Activated T-helper 1 cell treated with anti-CD3 and anti-CD28 coated beads, Interleukin-12 subunit alpha, Interleukin-12 subunit beta, Interleukin-2, Interleukin-4 antibody, amounts not matched to agents 30 ng/mL and 10 ng/mL and 1 ng/mL, durations not matched to agents 14 hours and 24 hours and 36 hours (primary cell): ENCODE measurements around the gene RIMS1. TPM values are rescaled to one million over a fixed set of nuclear protein-coding genes. Genes with fewer than 3 reads are reported as not detected.

ENCODE experiments used
- DNase-seq: peaks from one replicate; pipeline ENCODE4 v3.0.0; 2021; ENCODE audit warnings: low spot score
- H3K27ac Mint-ChIP-seq: one replicate; pipeline ENCODE4 v1.8.0; 2021; ENCODE audit warnings: mild to moderate bottlenecking, mixed read lengths
- H3K27me3 Mint-ChIP-seq: one replicate; pipeline ENCODE4 v1.8.0; 2022; ENCODE audit warnings: mild to moderate bottlenecking, moderate library complexity, mixed read lengths; ENCODE audit not compliant: insufficient read depth
- H3K36me3 Mint-ChIP-seq: one replicate; pipeline ENCODE4 v1.8.0; 2021; ENCODE audit warnings: low read depth, mixed read lengths
- H3K4me1 Mint-ChIP-seq: one replicate; pipeline ENCODE4 v1.8.0; 2021; ENCODE audit warnings: low read depth, mixed read lengths
- H3K4me3 Mint-ChIP-seq: one replicate; pipeline ENCODE4 v1.8.0; 2021; ENCODE audit warnings: mild to moderate bottlenecking, moderate library complexity, mixed read lengths
- H3K9me3 Mint-ChIP-seq: one replicate; pipeline ENCODE4 v1.8.0; 2021; ENCODE audit warnings: mixed read lengths
- intact Hi-C: fragments of 100-400 bp; cut with micrococcal nuclease; formaldehyde crosslinking; loops from one replicate; pipeline ENCODE4 v1.15.1; 2024
- total RNA-seq: library from RNA; stranded (reverse); gene quantifications from 2 replicates; pipeline ENCODE4 v1.2.3, GENCODE V29; 2022

The RIMS1 gene
- total RNA-seq, 1 donor from 2014 or later: not detected

DNA sequence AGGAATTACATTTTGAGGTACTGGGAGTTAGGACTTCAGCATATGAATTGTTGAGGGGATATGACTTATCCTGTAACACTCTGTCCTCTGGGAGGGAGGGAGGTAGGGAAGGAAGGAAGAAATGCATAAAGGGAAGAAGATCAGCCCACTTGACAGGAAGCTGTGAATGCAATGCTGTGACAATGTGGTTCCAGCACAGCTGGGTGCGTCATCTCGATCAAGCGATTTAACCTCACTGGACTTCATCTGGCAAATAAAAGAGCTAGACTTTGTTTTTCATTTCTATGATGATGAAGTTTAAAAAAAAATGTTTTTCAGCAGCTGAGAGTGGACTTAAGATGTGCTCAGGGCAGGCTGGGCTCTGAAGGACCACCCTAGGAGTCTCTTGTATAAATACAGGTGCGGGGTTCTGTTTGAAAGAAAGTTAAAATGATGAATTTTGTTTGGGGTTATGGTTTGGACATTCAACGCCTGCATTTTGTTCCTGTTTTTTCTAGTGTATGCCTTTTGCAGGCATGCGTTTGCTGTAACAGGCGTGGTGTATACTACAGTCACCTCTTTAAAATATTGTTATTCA, 178.1 kb downstream of the RIMS1 start:
- Mint-ChIP-seq H3K36me3 (no peaks in the 10 kb centered on the region), H3K4me3 (no peak overlapping the region), H3K4me1 (no peaks in the 10 kb centered on the region), H3K27me3 (peaks cover 1% of the 10 kb centered on the region), H3K27ac (no peak overlapping the region), H3K9me3 (no peaks in the 10 kb centered on the region)
- intact Hi-C loops: no loop called here
- DNase-seq: no peak

DNA sequence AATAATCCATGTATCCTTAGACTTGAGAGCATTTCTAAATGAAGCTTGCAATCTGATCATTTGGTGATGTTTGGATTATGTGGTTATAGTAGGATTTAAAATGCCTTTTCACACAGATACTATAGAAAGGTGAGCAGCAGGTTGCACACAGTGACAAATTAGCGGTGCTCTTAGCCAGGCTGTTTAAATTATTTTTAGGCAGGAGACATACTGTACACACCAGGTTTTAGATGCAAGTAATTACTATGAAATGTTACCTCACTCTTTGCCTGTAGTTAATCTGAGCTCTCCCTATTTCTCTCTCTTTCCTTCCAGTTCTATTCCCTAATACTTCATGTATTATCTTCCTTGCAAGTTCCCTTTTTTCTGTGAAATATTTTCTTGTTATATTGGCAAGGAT, 191.7 kb downstream of the RIMS1 start:
- H3K4me1 Mint-ChIP-seq: no peaks in the 10 kb centered on the region
- intact Hi-C loops: no loop called here
- no peak for DNase-seq
- no peak overlapping the region for H3K4me3 Mint-ChIP-seq
- H3K27ac Mint-ChIP-seq: no peak overlapping the region
- H3K27me3 Mint-ChIP-seq: no peaks in the 10 kb centered on the region
- no peaks in the 10 kb centered on the region for H3K36me3 Mint-ChIP-seq
- no peaks in the 10 kb centered on the region for H3K9me3 Mint-ChIP-seq

DNA sequence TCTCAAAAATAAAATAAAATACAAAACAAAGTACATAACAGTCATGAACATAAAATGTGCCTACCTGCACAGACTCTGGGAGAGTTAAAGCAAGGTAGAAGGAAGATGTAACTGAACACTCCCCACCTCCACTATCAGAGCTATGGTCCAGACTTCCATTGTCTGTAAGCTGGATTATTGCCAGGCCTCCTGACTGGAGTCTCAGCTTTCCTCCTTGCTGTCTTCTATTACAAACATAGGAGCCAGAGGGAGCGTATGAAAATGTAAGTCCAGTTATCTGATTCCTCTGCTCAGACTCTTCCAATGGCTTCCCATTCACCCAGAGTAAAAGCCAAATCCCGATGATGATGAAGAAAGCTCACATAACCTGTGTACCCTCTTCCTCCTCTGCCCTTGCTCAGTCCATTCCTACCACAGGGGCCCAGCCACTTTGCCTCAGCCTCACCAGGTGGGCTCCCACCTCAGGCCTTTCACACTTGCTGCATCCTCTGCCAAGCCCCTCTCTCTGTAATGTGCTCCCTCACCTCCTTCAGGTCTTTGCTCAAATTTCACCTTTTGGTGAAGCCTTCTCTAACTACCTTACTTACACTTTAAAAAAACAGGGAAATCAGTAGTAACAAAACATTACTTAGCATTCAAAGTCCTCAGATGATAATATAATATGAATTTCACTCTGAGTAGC, 194.1 kb downstream of the RIMS1 start:
- Mint-ChIP-seq H3K4me1 (no peaks in the 10 kb centered on the region), H3K36me3 (no peaks in the 10 kb centered on the region), H3K27me3 (peaks cover 3% of the 10 kb centered on the region), H3K9me3 (no peaks in the 10 kb centered on the region), H3K27ac (no peak overlapping the region), H3K4me3 (no peak overlapping the region)
- no peak for DNase-seq
- intact Hi-C loops: no loop called here

- no peaks in the 10 kb centered on the region for H3K9me3 Mint-ChIP-seq
- DNase-seq: no peak
- no peaks in the 10 kb centered on the region for H3K4me1 Mint-ChIP-seq
- peaks cover 3% of the 10 kb centered on the region for H3K27me3 Mint-ChIP-seq
- H3K27ac Mint-ChIP-seq: no peak overlapping the region
- H3K36me3 Mint-ChIP-seq: no peaks in the 10 kb centered on the region
- intact Hi-C loops: no loop called here
- no peak overlapping the region for H3K4me3 Mint-ChIP-seq
Observed at GRCh38 chr6:72081871-72082270, 195.5 kb downstream of the RIMS1 start.

GRCh38 chr6:72083976-72084375, 197.6 kb downstream of the RIMS1 start:
- no peak overlapping the region for H3K4me3 Mint-ChIP-seq
- no peak overlapping the region for H3K27ac Mint-ChIP-seq
- peaks cover 3% of the 10 kb centered on the region for H3K27me3 Mint-ChIP-seq
- no peaks in the 10 kb centered on the region for H3K36me3 Mint-ChIP-seq
- intact Hi-C loops: loop anchor here (2.0 kb wide), 1 partner anchor 699 kb away; no protein-coding TSS in a partner anchor
- H3K4me1 Mint-ChIP-seq: no peaks in the 10 kb centered on the region
- no peak for DNase-seq
- H3K9me3 Mint-ChIP-seq: no peaks in the 10 kb centered on the region

DNA sequence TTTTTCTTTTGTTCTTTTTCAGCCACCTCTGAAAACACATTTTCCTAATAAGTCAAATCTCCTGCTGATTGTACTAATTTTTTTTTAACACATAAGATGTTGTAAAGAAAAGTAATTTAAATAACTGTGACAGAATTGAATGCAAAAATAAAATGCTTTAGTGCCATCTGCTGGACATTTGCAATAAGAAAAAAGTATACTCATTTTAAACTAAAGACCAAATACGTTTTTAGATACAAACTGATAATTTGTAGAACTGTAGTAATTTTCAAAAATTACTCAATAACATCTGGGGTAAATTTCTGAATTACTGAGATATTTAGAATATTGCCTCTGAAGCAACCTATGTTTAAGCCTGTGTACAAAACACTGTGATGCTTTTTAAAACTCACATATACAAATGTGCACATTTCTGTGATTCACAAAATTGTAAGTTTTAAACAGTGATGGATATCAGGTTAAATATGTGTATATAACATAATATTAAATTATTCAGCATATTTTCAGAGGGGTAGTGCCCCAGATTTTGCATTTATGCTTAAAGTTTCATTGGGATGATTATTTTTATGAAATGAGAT, 198.7 kb downstream of the RIMS1 start:
- Mint-ChIP-seq H3K27ac (no peak overlapping the region), H3K4me1 (no peaks in the 10 kb centered on the region)

GRCh38 chr6:72094506-72094905, 208.2 kb downstream of the RIMS1 start:
- Mint-ChIP-seq H3K4me1 (no peaks in the 10 kb centered on the region), H3K4me3 (no peak overlapping the region), H3K27me3 (no peaks in the 10 kb centered on the region), H3K36me3 (no peaks in the 10 kb centered on the region), H3K27ac (no peak overlapping the region), H3K9me3 (no peaks in the 10 kb centered on the region)
- intact Hi-C loops: no loop called here
- DNase-seq: no peak

More for the DNA sequence above, 198.7 kb downstream of the RIMS1 start:
- Mint-ChIP-seq H3K27me3 (peaks cover 3% of the 10 kb centered on the region), H3K4me3 (no peak overlapping the region), H3K9me3 (no peaks in the 10 kb centered on the region), H3K36me3 (no peaks in the 10 kb centered on the region)
- no peak for DNase-seq
- intact Hi-C loops: loop anchor here (1.0 to 2.0 kb wide), 2 partner anchors 552 to 700 kb away; no protein-coding TSS in a partner anchor

DNA sequence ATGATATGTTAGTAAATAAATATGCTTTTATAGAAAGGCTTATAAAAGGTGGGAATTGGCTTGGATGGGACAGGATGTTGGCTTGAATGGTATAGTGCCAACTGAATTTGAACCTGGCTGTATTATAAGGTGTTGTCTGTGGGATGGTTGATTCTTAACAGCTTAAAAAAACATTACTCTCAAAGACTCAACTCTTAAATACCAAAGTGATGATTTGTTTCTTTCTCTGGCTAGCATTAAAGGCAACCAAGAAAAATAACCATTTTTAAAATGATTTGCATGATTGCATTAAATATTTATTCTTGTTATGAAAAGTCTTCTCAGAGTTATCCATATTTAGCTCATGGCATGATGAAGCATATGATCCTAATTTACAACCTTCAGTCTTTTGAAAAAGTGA, 216.2 kb downstream of the RIMS1 start:
- intact Hi-C loops: no loop called here
- Mint-ChIP-seq H3K27ac (no peak overlapping the region), H3K36me3 (no peaks in the 10 kb centered on the region)

DNA sequence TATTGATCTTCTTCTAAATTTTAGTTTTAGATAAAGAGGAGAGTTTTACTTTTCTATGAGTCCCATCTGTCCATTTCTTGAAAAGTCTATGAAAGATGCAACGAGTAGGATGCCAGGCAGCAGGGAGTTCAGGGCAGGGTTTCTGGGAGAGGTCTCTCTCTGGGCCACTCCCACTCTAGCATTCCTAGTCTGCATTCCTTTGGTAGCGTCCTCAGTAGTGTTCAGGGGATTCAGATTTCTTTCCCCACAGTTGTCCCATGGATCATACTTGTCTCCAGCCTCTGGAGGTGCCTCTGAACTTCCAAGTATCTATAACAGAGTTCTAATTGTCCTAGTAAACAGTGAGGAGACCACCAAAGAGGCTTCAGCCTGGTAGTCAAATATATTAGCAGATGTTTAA, 225.3 kb downstream of the RIMS1 start:
- intact Hi-C loops: no loop called here
- Mint-ChIP-seq H3K4me3 (no peak overlapping the region), H3K27me3 (no peaks in the 10 kb centered on the region), H3K9me3 (no peaks in the 10 kb centered on the region), H3K27ac (no peak overlapping the region), H3K4me1 (no peaks in the 10 kb centered on the region), H3K36me3 (no peaks in the 10 kb centered on the region)
- DNase-seq: no peak

More for the DNA sequence above, 216.2 kb downstream of the RIMS1 start:
- Mint-ChIP-seq H3K9me3 (no peaks in the 10 kb centered on the region), H3K4me3 (no peak overlapping the region), H3K4me1 (no peaks in the 10 kb centered on the region), H3K27me3 (no peaks in the 10 kb centered on the region)
- DNase-seq: no peak

GRCh38 chr6:72130327-72130726, 244.0 kb downstream of the RIMS1 start:
- no peaks in the 10 kb centered on the region for H3K36me3 Mint-ChIP-seq
- H3K4me1 Mint-ChIP-seq: no peaks in the 10 kb centered on the region
- H3K27ac Mint-ChIP-seq: no peak overlapping the region
- intact Hi-C loops: no loop called here
- no peak overlapping the region for H3K4me3 Mint-ChIP-seq
- H3K27me3 Mint-ChIP-seq: no peaks in the 10 kb centered on the region
- DNase-seq: no peak
- H3K9me3 Mint-ChIP-seq: no peaks in the 10 kb centered on the region

DNA sequence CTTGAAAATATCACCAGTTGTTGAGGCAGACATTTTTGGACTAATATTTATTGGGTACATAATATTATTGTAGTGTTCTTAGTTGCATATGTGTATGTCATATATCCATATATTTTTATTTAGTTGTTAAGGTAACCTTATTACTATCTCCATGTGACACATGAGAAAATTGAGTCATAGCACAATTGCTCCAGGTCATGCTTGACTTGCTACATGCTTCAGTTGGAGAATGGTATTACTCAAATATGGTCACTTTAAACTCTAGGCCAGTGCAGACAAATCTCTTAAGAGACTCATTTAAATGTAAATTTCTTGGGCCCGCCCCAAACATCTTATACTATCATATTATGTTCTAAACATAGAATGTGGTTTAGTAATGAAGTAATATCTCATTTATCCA, 246.1 kb downstream of the RIMS1 start:
- DNase-seq: no peak
- Mint-ChIP-seq H3K4me1 (no peaks in the 10 kb centered on the region), H3K27ac (no peak overlapping the region), H3K4me3 (no peak overlapping the region), H3K27me3 (no peaks in the 10 kb centered on the region), H3K9me3 (no peaks in the 10 kb centered on the region), H3K36me3 (no peaks in the 10 kb centered on the region)
- intact Hi-C loops: no loop called here

DNA sequence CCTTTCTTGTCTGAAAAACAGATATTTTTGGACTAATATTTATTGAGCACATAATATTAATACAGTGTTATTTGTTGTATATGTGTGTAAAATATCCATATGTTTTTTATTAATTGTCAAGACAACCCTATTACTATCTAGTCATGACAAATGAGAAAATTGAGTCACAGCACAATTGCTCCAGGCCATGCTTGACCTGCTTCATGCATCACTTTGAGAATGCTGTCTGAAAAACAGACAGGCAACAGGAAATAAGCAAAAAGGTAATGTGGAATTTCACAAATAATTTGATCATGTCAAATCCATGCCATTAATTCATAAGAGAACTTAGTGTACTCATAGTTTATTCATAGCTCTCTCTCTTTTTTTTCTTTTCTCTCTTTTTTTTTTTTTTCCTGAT, 246.5 kb downstream of the RIMS1 start:
- Mint-ChIP-seq H3K27ac (no peak overlapping the region), H3K4me3 (no peak overlapping the region), H3K36me3 (no peaks in the 10 kb centered on the region), H3K9me3 (no peaks in the 10 kb centered on the region), H3K4me1 (no peaks in the 10 kb centered on the region), H3K27me3 (no peaks in the 10 kb centered on the region)
- no peak for DNase-seq
- intact Hi-C loops: no loop called here

GRCh38 chr6:72133324-72133723, 247.0 kb downstream of the RIMS1 start:
- no peak for DNase-seq
- no peaks in the 10 kb centered on the region for H3K9me3 Mint-ChIP-seq
- H3K27me3 Mint-ChIP-seq: no peaks in the 10 kb centered on the region
- no peaks in the 10 kb centered on the region for H3K36me3 Mint-ChIP-seq
- H3K4me1 Mint-ChIP-seq: no peaks in the 10 kb centered on the region
- intact Hi-C loops: no loop called here
- H3K4me3 Mint-ChIP-seq: no peak overlapping the region
- H3K27ac Mint-ChIP-seq: no peak overlapping the region
